Measurements from ENCODE around the gene TBC1D25.

DNA sequence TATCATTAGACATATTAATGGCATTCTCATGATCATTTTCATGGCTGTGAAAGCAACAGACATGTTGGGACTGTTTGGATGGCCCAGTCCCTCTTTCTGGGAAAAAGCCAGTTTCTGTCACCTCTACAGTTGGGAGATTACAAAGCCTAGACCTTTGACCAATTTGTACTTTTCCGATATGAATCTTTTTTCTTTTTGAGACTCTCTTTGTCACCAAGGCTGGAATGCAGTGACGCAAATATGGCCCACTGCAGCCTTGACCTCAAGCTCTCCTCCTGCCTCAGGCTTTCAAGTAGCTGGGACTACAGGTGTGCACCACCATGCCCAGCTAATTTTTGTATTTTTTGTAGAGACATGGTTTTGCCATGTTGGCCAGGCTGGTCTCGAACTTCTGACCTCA, 9.4 kb downstream of the TBC1D25 start:
- TF ChIP-seq, protein P1, sequence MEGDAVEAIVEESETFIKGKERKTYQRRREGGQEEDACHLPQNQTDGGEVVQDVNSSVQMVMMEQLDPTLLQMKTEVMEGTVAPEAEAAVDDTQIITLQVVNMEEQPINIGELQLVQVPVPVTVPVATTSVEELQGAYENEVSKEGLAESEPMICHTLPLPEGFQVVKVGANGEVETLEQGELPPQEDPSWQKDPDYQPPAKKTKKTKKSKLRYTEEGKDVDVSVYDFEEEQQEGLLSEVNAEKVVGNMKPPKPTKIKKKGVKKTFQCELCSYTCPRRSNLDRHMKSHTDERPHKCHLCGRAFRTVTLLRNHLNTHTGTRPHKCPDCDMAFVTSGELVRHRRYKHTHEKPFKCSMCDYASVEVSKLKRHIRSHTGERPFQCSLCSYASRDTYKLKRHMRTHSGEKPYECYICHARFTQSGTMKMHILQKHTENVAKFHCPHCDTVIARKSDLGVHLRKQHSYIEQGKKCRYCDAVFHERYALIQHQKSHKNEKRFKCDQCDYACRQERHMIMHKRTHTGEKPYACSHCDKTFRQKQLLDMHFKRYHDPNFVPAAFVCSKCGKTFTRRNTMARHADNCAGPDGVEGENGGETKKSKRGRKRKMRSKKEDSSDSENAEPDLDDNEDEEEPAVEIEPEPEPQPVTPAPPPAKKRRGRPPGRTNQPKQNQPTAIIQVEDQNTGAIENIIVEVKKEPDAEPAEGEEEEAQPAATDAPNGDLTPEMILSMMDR (IDR thresholded peaks at IDR 0.05; ENCODE audit: borderline replicate concordance, extremely low read depth, low read length, poor library complexity, severe bottlenecking), result no peak
- no peak for TF ChIP-seq EZH2 (IDR thresholded peaks at IDR 0.05; ENCODE audit: borderline replicate concordance, low read depth, low read length, severe bottlenecking)
